HEK293 (cell line): Measurements from ENCODE around the gene KLHL22.

Experiments
- CTCF ChIA-PET: fragments of 350-600 bp; formaldehyde crosslinking; extraction: SDS; loops from one replicate; lab custom pipeline; 2021; ENCODE audit warnings: antibody characterized with exemption; lab: Yijun Ruan, JAX
- POLR2A ChIA-PET: fragments of 300-600 bp; formaldehyde crosslinking; extraction: SDS; loops from one replicate; lab custom pipeline; 2020; ENCODE audit warnings: antibody characterized with exemption, inconsistent platforms; lab: Yijun Ruan, JAX
- H3K27ac ChIP-seq: fragments of 200-500 bp; sonication (Bioruptor generic); 2 replicates; pipeline ENCODE4 v1.5.1; 2014; ENCODE audit warnings: low read depth, low read length, control low read depth, inconsistent platforms; ENCODE audit errors: extremely low read depth
- H3K36me3 ChIP-seq, 2 experiments: fragments of 200-500 bp in 1 of 2; sonication (Bioruptor generic) in 1 of 2; 1 replicate in 1 of 2; 2 replicates in 1 of 2; pipeline ENCODE4 v1.5.1; 2014 to 2017; ENCODE audit warnings: inconsistent platforms in 2 of 2, low read length in 2 of 2; ENCODE audit not compliant: control insufficient read depth in 2 of 2, insufficient read depth in 1 of 2
- H3K4me1 ChIP-seq: fragments of 200-500 bp; sonication (Bioruptor generic); 2 replicates; pipeline ENCODE4 v1.5.1; 2014; ENCODE audit warnings: mild to moderate bottlenecking, low read length, inconsistent platforms; ENCODE audit not compliant: control insufficient read depth, insufficient read depth
- H3K4me3 ChIP-seq: 2 replicates; pipeline ENCODE4 v1.5.1; 2011; ENCODE audit warnings: low read depth, mild to moderate bottlenecking, control low read depth, low read length, moderate library complexity
- H3K9me3 ChIP-seq: fragments of 200-500 bp; sonication (Bioruptor generic); 2 replicates; pipeline ENCODE4 v1.5.1; 2014; ENCODE audit warnings: low read depth, low read length, inconsistent platforms; ENCODE audit not compliant: control insufficient read depth, insufficient read depth
- FEZF1 ChIP-seq: fragments of 450-650 bp; formaldehyde crosslinking; IDR thresholded peaks from 2 replicates; pipeline ENCODE4 v1.5.1; 2016; ENCODE audit warnings: missing biosample characterization, missing genetic modification characterization
- GLI4 ChIP-seq: fragments of 450-650 bp; formaldehyde crosslinking; IDR thresholded peaks from 2 replicates; pipeline ENCODE4 v1.5.1; 2016; ENCODE audit warnings: missing biosample characterization, missing genetic modification characterization
- YY2 ChIP-seq: fragments of 450-650 bp; formaldehyde crosslinking; IDR thresholded peaks from 2 replicates; pipeline ENCODE4 v1.5.1; 2016; ENCODE audit warnings: missing biosample characterization, missing genetic modification characterization
- ZNF114 ChIP-seq: fragments of 450-650 bp; formaldehyde crosslinking; IDR thresholded peaks from 2 replicates; pipeline ENCODE4 v1.5.0; 2017; ENCODE audit warnings: missing biosample characterization, missing genetic modification characterization
- ZNF146 ChIP-seq: fragments of 450-650 bp; formaldehyde crosslinking; IDR thresholded peaks from 2 replicates; pipeline ENCODE4 v1.5.1; 2016; ENCODE audit warnings: missing biosample characterization, missing genetic modification characterization
- ZNF2 ChIP-seq: fragments of 450-650 bp; formaldehyde crosslinking; IDR thresholded peaks from 2 replicates; pipeline ENCODE4 v1.5.1; 2016; ENCODE audit warnings: missing biosample characterization, missing genetic modification characterization
- ZNF202 ChIP-seq: fragments of 450-650 bp; formaldehyde crosslinking; IDR thresholded peaks from 2 replicates; pipeline ENCODE4 v1.5.1; 2016; ENCODE audit warnings: missing biosample characterization, missing genetic modification characterization, borderline replicate concordance
- ZNF274 ChIP-seq, 2 experiments: fragments of 200-500 bp in 1 of 2; fragments of 450-650 bp in 1 of 2; sonication (Bioruptor generic) in 1 of 2; formaldehyde crosslinking in 1 of 2; IDR thresholded peaks; 2 replicates each; pipeline versions ENCODE4 v1.5.1 to v1.6.1; 2014 to 2016; ENCODE audit warnings: borderline replicate concordance in 1 of 2, inconsistent platforms in 1 of 2, low read length in 1 of 2, missing biosample characterization in 1 of 2, missing genetic modification characterization in 1 of 2
- ZNF292 ChIP-seq: fragments of 450-650 bp; formaldehyde crosslinking; IDR thresholded peaks from 2 replicates; pipeline ENCODE4 v1.5.1; 2016; ENCODE audit warnings: low read depth, missing biosample characterization, missing genetic modification characterization, borderline replicate concordance
- ZNF324 ChIP-seq: fragments of 450-650 bp; formaldehyde crosslinking; IDR thresholded peaks from 2 replicates; pipeline ENCODE4 v1.5.1; 2016; ENCODE audit warnings: missing biosample characterization, missing genetic modification characterization
- ZNF433 ChIP-seq: fragments of 450-650 bp; formaldehyde crosslinking; IDR thresholded peaks from 2 replicates; pipeline ENCODE4 v1.5.1; 2016; ENCODE audit warnings: missing biosample characterization, missing genetic modification characterization, low read depth
- ZNF600 ChIP-seq: fragments of 450-650 bp; formaldehyde crosslinking; IDR thresholded peaks from 2 replicates; pipeline ENCODE4 v1.5.1; 2016; ENCODE audit warnings: missing biosample characterization, missing genetic modification characterization
- ZNF776 ChIP-seq: fragments of 450-650 bp; formaldehyde crosslinking; IDR thresholded peaks from 2 replicates; pipeline ENCODE4 v1.5.0; 2017; ENCODE audit warnings: missing biosample characterization, missing genetic modification characterization, borderline replicate concordance
- ZSCAN30 ChIP-seq: fragments of 450-650 bp; IDR thresholded peaks from 2 replicates; pipeline ENCODE4 v1.5.1; 2018; ENCODE audit warnings: missing biosample characterization, mild to moderate bottlenecking, missing genetic modification characterization, moderate library complexity
- TF ChIP-seq, protein P1 (sequence below): fragments of 450-650 bp; formaldehyde crosslinking; conservative IDR thresholded peaks from 2 replicates; pipeline ENCODE4 v1.5.1; 2016; ENCODE audit warnings: low read depth, missing biosample characterization, missing genetic modification characterization
- TF ChIP-seq, protein P2 (sequence below): fragments of 450-650 bp; formaldehyde crosslinking; IDR thresholded peaks from 2 replicates; pipeline ENCODE4 v1.5.1; 2017; ENCODE audit warnings: missing biosample characterization, missing genetic modification characterization
- TF ChIP-seq, protein P3 (sequence below): fragments of 450-650 bp; formaldehyde crosslinking; IDR thresholded peaks from 2 replicates; pipeline ENCODE4 v1.5.1; 2016; ENCODE audit warnings: missing biosample characterization, missing genetic modification characterization

Gene KLHL22

DNA sequence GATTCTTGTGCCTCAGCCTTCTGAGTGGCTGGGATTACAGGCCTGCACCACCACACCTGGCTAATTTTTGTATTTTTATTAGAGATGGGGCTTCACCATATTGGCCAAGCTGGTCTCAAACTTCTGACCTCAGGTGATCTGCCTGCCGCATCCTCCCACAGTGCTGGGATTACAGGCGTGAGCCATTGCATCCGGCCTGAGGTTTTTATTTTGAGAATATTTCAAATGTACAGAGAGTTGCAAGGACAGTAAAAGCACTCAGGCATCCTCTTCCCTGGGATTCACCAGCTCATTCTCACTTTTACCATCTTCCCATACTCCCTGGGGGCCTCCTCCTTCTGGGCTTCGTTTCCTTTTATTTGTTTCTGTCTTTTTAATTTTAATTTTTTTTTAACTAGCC, 24.0 kb upstream of the KLHL22 start:
- CTCF ChIA-PET, result interaction anchor here (0.5 to 1.4 kb wide), 3 partner anchors 10 to 1429 kb away, joined by 3 to 4 read pairs (median 4); no protein-coding TSS in a partner anchor
- H3K36me3 ChIP-seq, result peaks cover 9 to 60% of the 10 kb centered on the region in 2 experiments; a peak in 2 of 3 replicates
- POLR2A ChIA-PET, result interaction anchor here (0.8 to 1.4 kb wide), 2 partner anchors 10 to 12 kb away, joined by 3 to 4 read pairs; no protein-coding TSS in a partner anchor

DNA sequence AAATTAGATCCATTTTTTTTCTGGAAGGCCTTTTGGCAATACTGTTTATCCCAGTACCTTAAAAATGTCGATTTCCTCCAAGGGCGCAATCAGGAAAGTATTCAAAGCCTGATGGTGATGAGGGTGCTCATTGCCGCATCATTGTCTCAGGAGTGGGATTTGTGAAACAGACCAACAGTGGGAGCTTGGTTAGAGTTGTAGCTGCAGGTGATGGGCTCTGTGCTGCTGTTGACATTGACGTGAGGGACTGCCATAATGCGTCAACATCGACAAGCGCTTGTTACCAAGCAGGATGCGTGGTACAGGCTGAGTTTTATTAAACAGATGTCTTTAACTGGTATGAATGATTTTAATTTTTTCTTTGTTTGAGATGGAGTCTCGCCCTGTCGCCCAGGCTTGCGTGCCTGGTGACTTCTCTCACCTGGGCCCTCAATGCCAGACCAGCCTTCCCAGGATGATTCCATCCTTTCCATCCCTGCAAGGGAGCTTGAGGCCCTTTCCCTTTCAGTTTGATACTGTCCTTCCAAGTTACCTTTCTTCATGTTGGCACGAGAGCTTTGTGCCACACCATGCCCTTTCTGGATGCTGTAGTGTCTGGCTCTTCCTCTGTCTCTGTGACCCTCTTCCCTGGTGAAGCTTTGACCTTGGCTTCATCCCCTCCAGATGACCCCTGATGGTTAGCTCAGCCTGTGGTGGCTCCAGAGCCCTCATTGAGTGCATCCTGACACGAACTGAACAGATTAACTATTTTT, 22.4 kb upstream of the KLHL22 start:
- POLR2A ChIA-PET, result interaction anchor here (1.1 to 2.0 kb wide), 2 partner anchors 10 to 12 kb away, joined by 4 to 8 read pairs; partner anchors contain the start of gene MED15
- peaks cover 9 to 73% of the 10 kb centered on the region in 2 experiments; a peak in 2 of 3 replicates for H3K36me3 ChIP-seq
- H3K9me3 ChIP-seq, result no peaks in the 10 kb centered on the region
- H3K27ac ChIP-seq, result no peak overlapping the region
- no peak overlapping the region for H3K4me3 ChIP-seq
- CTCF ChIA-PET, result interaction anchor here (0.6 to 1.5 kb wide), 3 partner anchors 43 to 53 kb away, joined by 3 to 6 read pairs (median 4); no protein-coding TSS in a partner anchor
- no peaks in the 10 kb centered on the region for H3K4me1 ChIP-seq
- TF ChIP-seq ZNF2 (tag by site-specific recombination), result no peak
- no peak for TF ChIP-seq ZSCAN30 (tag by site-specific recombination)
- no peak for TF ChIP-seq ZNF114 (tag by site-specific recombination)
- TF ChIP-seq ZNF433 (tag by site-specific recombination), result no peak
- no peak for TF ChIP-seq ZNF146 (tag by site-specific recombination)
- TF ChIP-seq ZNF324 (tag by site-specific recombination), result no peak
- no peak for TF ChIP-seq ZNF776 (tag by site-specific recombination)
- no peak for TF ChIP-seq ZNF600 (tag by site-specific recombination)

More for the DNA sequence above, 24.0 kb upstream of the KLHL22 start:
- H3K4me3 ChIP-seq, result no peak overlapping the region
- H3K27ac ChIP-seq, result no peak overlapping the region
- TF ChIP-seq, protein P1, sequence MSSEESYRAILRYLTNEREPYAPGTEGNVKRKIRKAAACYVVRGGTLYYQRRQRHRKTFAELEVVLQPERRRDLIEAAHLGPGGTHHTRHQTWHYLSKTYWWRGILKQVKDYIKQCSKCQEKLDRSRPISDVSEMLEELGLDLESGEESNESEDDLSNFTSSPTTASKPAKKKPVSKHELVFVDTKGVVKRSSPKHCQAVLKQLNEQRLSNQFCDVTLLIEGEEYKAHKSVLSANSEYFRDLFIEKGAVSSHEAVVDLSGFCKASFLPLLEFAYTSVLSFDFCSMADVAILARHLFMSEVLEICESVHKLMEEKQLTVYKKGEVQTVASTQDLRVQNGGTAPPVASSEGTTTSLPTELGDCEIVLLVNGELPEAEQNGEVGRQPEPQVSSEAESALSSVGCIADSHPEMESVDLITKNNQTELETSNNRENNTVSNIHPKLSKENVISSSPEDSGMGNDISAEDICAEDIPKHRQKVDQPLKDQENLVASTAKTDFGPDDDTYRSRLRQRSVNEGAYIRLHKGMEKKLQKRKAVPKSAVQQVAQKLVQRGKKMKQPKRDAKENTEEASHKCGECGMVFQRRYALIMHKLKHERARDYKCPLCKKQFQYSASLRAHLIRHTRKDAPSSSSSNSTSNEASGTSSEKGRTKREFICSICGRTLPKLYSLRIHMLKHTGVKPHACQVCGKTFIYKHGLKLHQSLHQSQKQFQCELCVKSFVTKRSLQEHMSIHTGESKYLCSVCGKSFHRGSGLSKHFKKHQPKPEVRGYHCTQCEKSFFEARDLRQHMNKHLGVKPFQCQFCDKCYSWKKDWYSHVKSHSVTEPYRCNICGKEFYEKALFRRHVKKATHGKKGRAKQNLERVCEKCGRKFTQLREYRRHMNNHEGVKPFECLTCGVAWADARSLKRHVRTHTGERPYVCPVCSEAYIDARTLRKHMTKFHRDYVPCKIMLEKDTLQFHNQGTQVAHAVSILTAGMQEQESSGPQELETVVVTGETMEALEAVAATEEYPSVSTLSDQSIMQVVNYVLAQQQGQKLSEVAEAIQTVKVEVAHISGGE (tag by site-specific recombination), result no peak
- H3K9me3 ChIP-seq, result no peaks in the 10 kb centered on the region
- 0 out of 2 replicates have a peak, but pooled peaks cover 3% of the 10 kb centered on the region for H3K4me1 ChIP-seq

DNA sequence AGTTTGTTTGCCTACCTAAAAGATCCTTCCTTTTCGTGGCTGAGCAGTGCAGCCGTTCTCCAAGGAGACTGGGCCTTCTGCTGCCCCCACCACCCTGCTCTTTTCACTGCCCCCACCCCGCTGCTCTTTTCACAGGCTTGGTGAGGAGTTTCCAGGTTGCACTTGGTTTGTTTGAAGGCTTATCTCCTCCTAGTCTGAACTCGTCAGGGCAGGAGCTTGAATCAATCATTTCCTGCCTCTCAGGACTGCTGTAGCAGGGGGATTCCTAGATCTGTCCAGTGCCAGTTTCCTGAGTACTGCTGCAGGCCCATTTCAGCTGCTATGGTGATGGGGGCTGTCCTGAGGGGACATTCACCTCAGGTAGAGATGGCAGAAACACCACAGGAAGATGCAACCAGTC, 21.8 kb upstream of the KLHL22 start:
- H3K9me3 ChIP-seq, result no peaks in the 10 kb centered on the region
- CTCF ChIA-PET, result no interaction called here
- no peak overlapping the region for H3K4me3 ChIP-seq
- TF ChIP-seq GLI4 (tag by site-specific recombination) (no peak), FEZF1 (tag by site-specific recombination) (peak; percentile 81)
- no peak overlapping the region for H3K27ac ChIP-seq
- POLR2A ChIA-PET, result interaction anchor here (1.1 to 2.0 kb wide), 2 partner anchors 10 to 13 kb away, joined by 4 to 8 read pairs; partner anchors contain the start of gene MED15
- no peaks in the 10 kb centered on the region for H3K4me1 ChIP-seq
- peaks cover 9 to 68% of the 10 kb centered on the region in 2 experiments; a peak in 2 of 3 replicates for H3K36me3 ChIP-seq

- Histone ChIP-seq H3K27ac (no peak overlapping the region), H3K36me3 (peaks cover 9 to 61% of the 10 kb centered on the region in 2 experiments; a peak in 2 of 3 replicates), H3K4me1 (no peaks in the 10 kb centered on the region), H3K9me3 (no peaks in the 10 kb centered on the region), H3K4me3 (no peak overlapping the region)
- ChIA-PET CTCF (interaction anchor here (0.6 to 0.7 kb wide), 2 partner anchors 46 to 56 kb away, joined by 3 read pairs; no protein-coding TSS in a partner anchor), POLR2A (no interaction called here)
- TF ChIP-seq YY2, result no peak
- TF ChIP-seq ZNF202, result no peak
- TF ChIP-seq ZNF274 (IDR thresholded peaks at IDR 0.05; ENCODE audit: low read length), result no peak
- TF ChIP-seq ZNF274 (tag by site-specific recombination; IDR thresholded peaks at IDR 0.05; ENCODE audit: borderline replicate concordance), result no peak
- no peak for TF ChIP-seq ZNF292 (tag by site-specific recombination)
- TF ChIP-seq, protein P2, sequence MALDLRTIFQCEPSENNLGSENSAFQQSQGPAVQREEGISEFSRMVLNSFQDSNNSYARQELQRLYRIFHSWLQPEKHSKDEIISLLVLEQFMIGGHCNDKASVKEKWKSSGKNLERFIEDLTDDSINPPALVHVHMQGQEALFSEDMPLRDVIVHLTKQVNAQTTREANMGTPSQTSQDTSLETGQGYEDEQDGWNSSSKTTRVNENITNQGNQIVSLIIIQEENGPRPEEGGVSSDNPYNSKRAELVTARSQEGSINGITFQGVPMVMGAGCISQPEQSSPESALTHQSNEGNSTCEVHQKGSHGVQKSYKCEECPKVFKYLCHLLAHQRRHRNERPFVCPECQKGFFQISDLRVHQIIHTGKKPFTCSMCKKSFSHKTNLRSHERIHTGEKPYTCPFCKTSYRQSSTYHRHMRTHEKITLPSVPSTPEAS (tag by site-specific recombination), result no peak
- TF ChIP-seq ZNF146 (tag by site-specific recombination), result no peak
- TF ChIP-seq, protein P3, sequence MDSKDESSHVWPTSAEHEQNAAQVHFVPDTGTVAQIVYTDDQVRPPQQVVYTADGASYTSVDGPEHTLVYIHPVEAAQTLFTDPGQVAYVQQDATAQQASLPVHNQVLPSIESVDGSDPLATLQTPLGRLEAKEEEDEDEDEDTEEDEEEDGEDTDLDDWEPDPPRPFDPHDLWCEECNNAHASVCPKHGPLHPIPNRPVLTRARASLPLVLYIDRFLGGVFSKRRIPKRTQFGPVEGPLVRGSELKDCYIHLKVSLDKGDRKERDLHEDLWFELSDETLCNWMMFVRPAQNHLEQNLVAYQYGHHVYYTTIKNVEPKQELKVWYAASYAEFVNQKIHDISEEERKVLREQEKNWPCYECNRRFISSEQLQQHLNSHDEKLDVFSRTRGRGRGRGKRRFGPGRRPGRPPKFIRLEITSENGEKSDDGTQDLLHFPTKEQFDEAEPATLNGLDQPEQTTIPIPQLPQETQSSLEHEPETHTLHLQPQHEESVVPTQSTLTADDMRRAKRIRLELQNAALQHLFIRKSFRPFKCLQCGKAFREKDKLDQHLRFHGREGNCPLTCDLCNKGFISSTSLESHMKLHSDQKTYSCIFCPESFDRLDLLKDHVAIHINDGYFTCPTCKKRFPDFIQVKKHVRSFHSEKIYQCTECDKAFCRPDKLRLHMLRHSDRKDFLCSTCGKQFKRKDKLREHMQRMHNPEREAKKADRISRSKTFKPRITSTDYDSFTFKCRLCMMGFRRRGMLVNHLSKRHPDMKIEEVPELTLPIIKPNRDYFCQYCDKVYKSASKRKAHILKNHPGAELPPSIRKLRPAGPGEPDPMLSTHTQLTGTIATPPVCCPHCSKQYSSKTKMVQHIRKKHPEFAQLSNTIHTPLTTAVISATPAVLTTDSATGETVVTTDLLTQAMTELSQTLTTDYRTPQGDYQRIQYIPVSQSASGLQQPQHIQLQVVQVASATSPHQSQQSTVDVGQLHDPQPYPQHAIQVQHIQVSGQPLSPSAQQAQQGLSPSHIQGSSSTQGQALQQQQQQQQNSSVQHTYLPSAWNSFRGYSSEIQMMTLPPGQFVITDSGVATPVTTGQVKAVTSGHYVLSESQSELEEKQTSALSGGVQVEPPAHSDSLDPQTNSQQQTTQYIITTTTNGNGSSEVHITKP (tag by site-specific recombination), result no peak
Measured at GRCh38 chr22:20516399-20516798, 20.8 kb upstream of the KLHL22 start.
